Neural crest cell (in vitro differentiated cells): ENCODE measurements around the gene FOXP3. TPM values are rescaled to one million over a fixed set of nuclear protein-coding genes. Genes with fewer than 3 reads are reported as not detected.

Source experiments
- DNase-seq: peaks from one replicate; pipeline ENCODE4 v3.0.0; 2021; ENCODE audit warnings: low read depth, mixed read lengths, low spot score
- H3K27ac Mint-ChIP-seq: one replicate; pipeline ENCODE4 v1.8.0; 2021; ENCODE audit warnings: mild to moderate bottlenecking, mixed read lengths; ENCODE audit not compliant: unreplicated experiment
- H3K27me3 Mint-ChIP-seq: 2 replicates; pipeline ENCODE4 v1.8.0; 2021; ENCODE audit warnings: low read depth, mild to moderate bottlenecking, mixed read lengths
- H3K36me3 Mint-ChIP-seq: 2 replicates; pipeline ENCODE4 v1.8.0; 2021; ENCODE audit warnings: low read depth, mild to moderate bottlenecking, mixed read lengths
- H3K4me1 Mint-ChIP-seq: 2 replicates; pipeline ENCODE4 v1.8.0; 2021; ENCODE audit warnings: mixed read lengths
- H3K4me3 Mint-ChIP-seq: one replicate; pipeline ENCODE4 v1.8.0; 2021; ENCODE audit warnings: mild to moderate bottlenecking, mixed read lengths
- H3K9me3 Mint-ChIP-seq: 2 replicates; pipeline ENCODE4 v1.8.0; 2021; ENCODE audit warnings: mixed read lengths
- total RNA-seq: library from RNA; stranded (reverse); gene quantifications from 2 replicates; pipeline ENCODE4 v1.2.1, GENCODE V29; 2021
- TF ChIP-seq, protein P1 (sequence below): fragments of 200-600 bp; sonication (generic); conservative IDR thresholded peaks from 2 replicates; pipeline ENCODE4 v1.5.0; 2021; ENCODE audit warnings: antibody characterized with exemption, mild to moderate bottlenecking

The FOXP3 gene
- total RNA-seq, 1 donor from 2014 or later = 0.26 TPM

DNA sequence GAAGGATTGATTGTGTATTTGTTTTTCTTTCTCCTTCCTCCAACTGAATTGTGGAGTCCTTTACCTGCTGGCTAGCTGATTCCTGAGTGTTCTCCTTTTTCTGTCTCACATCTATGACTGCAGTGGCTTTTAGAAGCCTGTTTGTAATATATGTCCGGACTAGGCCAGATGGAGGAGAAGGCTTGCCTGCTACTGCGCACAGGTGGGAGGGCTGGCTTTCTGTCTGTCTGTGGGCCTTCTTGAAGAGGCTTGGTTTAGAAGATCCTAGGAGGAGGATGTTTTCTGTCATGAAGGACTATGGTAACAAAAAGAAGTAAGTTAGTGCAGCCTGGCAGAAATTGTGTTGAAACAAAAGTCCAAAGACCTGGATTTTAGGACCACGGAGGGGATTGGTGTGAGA is 13.6 kb upstream of the FOXP3 start:
- no peak for DNase-seq
- Mint-ChIP-seq H3K27ac (no peak overlapping the region), H3K9me3 (no peaks in the 10 kb centered on the region), H3K4me3 (peak overlapping the region; percentile 23), H3K27me3 (no peaks in the 10 kb centered on the region), H3K36me3 (peaks cover 7% of the 10 kb centered on the region), H3K4me1 (peaks cover 25% of the 10 kb centered on the region)
- TF ChIP-seq, protein P1, sequence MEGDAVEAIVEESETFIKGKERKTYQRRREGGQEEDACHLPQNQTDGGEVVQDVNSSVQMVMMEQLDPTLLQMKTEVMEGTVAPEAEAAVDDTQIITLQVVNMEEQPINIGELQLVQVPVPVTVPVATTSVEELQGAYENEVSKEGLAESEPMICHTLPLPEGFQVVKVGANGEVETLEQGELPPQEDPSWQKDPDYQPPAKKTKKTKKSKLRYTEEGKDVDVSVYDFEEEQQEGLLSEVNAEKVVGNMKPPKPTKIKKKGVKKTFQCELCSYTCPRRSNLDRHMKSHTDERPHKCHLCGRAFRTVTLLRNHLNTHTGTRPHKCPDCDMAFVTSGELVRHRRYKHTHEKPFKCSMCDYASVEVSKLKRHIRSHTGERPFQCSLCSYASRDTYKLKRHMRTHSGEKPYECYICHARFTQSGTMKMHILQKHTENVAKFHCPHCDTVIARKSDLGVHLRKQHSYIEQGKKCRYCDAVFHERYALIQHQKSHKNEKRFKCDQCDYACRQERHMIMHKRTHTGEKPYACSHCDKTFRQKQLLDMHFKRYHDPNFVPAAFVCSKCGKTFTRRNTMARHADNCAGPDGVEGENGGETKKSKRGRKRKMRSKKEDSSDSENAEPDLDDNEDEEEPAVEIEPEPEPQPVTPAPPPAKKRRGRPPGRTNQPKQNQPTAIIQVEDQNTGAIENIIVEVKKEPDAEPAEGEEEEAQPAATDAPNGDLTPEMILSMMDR = no peak

DNA sequence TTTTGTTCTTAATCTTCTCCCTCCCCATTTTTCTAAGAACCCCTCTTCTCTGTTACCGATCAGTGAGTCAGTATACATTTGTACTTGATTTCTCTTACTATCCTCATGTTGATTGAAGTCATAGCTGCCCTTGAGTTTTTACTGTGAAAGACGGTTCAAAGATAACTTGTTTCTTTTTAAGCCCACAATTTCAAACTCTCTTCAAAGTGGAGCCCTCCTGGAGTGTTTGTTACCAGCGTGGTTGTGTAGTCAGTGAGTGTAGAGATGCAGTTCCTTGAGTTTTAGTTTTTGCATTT is 13.0 kb upstream of the FOXP3 start:
- H3K36me3 Mint-ChIP-seq = peaks cover 5% of the 10 kb centered on the region
- peak overlapping the region; percentile 31 for H3K4me3 Mint-ChIP-seq
- H3K9me3 Mint-ChIP-seq = no peaks in the 10 kb centered on the region
- DNase-seq = no peak
- no peaks in the 10 kb centered on the region for H3K27me3 Mint-ChIP-seq
- TF ChIP-seq, protein P1 = no peak
- H3K27ac Mint-ChIP-seq = no peak overlapping the region
- H3K4me1 Mint-ChIP-seq = peaks cover 28% of the 10 kb centered on the region

DNA sequence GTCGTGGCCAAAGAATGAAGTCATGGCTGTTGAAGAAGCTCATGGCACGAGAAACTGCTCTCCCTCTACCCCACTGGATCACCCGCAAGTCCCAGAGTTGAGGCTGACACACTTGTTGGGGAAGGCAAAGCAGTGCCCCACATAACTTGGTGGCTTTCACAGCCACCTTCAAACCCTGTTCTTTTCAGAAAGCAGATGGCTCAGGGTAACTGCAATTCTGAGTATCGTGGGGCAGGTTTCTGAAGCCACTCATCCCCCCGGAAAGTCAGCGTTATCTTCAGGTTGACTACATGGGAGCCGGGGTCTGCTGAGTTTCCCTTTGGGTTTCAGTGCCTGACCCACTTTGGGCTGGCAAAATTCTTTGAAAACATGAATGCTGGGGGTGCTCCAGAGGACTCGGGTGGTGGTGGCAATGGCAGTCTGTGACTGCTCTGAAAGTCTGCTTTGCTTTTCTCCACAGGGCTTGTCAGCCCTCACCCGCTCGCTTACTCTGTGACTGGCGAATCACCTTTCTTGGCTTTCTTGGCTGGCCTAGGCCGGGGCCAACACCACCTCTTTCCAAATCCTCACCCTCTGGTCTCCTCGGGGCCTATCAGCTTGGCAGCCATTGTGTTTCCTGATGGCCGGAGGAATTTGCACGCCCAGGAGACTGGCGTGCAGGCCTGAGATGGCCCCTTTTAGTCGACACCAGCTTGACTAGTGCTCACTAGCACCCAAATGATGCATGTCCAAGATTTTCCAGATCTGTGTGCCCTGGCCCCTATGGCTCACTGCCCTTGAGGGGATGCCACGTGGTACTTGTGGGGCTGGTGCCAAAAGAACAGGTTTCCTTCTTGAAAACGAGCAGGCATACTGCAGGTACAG is 12.4 kb upstream of the FOXP3 start:
- Mint-ChIP-seq H3K4me3 (peak overlapping the region; percentile 31), H3K4me1 (peaks cover 24% of the 10 kb centered on the region), H3K27ac (no peak overlapping the region), H3K36me3 (no peaks in the 10 kb centered on the region), H3K9me3 (no peaks in the 10 kb centered on the region), H3K27me3 (no peaks in the 10 kb centered on the region)
- TF ChIP-seq, protein P1 = no peak
- DNase-seq = no peak

DNA sequence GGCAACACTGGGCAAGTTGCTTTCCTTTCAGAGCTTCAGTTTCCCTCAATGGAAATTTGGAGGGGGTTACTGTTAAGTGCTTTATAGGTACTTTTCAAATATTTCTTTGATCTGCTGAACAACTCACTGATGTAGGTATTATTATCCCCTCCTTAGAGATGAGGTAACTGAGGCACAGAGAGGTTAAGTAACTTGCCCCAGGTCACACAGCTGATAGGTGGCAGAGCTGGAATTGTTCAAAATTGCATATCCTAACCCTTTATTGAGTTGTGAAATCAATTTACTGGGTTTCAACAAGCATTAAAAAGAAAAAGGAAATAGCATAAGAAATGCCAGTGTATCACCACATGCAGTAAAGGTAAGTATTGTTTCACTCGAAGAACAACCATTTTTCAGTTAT is 11.7 kb upstream of the FOXP3 start:
- TF ChIP-seq, protein P1 = no peak
- Mint-ChIP-seq H3K4me3 (no peak overlapping the region), H3K27ac (no peak overlapping the region), H3K36me3 (peaks cover under 1% of the 10 kb centered on the region), H3K27me3 (no peaks in the 10 kb centered on the region), H3K9me3 (peaks cover 1% of the 10 kb centered on the region), H3K4me1 (peaks cover 29% of the 10 kb centered on the region)
- DNase-seq = no peak

DNA sequence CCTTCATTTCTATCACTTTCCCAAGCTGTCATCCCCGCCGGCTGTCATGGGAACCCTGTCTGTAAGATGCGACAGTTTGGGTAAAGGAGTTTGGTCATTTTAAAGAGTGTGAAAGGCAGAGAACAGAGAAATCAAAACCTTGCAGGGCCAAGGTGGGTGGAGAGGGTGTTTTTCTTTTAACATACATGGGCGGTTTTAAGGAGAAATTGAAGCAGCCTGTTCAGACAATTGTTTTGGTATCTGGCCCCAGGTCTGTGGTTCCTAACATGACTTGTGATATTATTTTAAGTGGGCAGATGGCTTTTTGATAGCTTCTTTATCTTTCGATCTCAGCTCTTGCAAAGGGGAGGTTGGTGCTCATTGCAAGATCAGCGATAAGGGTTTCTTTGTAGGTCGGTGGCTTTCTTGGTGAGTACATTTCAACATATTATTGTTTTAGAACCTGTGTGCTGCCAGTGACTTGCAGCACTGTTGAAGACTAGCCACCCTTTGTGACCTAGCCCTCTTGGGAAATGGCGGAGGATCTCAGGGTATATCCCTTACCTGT is 8.7 kb upstream of the FOXP3 start:
- TF ChIP-seq, protein P1 = no peak
- H3K4me1 Mint-ChIP-seq = peaks cover 44% of the 10 kb centered on the region
- H3K27me3 Mint-ChIP-seq = no peaks in the 10 kb centered on the region
- peaks cover 5% of the 10 kb centered on the region for H3K36me3 Mint-ChIP-seq
- peak overlapping the region; percentile 3 for H3K4me3 Mint-ChIP-seq
- DNase-seq = no peak
- H3K27ac Mint-ChIP-seq = no peak overlapping the region
- H3K9me3 Mint-ChIP-seq = peaks cover 7% of the 10 kb centered on the region
